Endothelial cell (in vitro differentiated cells): ENCODE results near the gene CRNN. TPM values are rescaled to one million over a fixed set of nuclear protein-coding genes. Genes with fewer than 3 reads are reported as not detected.

ENCODE experiments used
- DNase-seq: peaks from one replicate; pipeline ENCODE4 v3.0.0; 2021; ENCODE audit warnings: low spot score
- H3K27ac Mint-ChIP-seq: one replicate; pipeline ENCODE4 v1.8.0; 2021; ENCODE audit warnings: mixed read lengths, inconsistent platforms; ENCODE audit not compliant: unreplicated experiment
- H3K27me3 Mint-ChIP-seq: one replicate; pipeline ENCODE4 v1.8.0; 2021; ENCODE audit warnings: mild to moderate bottlenecking, moderate library complexity, mixed read lengths, inconsistent platforms; ENCODE audit not compliant: unreplicated experiment
- H3K36me3 Mint-ChIP-seq: one replicate; pipeline ENCODE4 v1.8.0; 2021; ENCODE audit warnings: mild to moderate bottlenecking, low read depth, mixed read lengths, inconsistent platforms; ENCODE audit not compliant: unreplicated experiment
- H3K4me1 Mint-ChIP-seq: one replicate; pipeline ENCODE4 v1.8.0; 2021; ENCODE audit warnings: mild to moderate bottlenecking, mixed read lengths, inconsistent platforms; ENCODE audit not compliant: unreplicated experiment
- H3K4me3 Mint-ChIP-seq: one replicate; pipeline ENCODE4 v1.8.0; 2021; ENCODE audit warnings: mild to moderate bottlenecking, mixed read lengths, inconsistent platforms; ENCODE audit not compliant: unreplicated experiment
- H3K9me3 Mint-ChIP-seq: one replicate; pipeline ENCODE4 v1.8.0; 2021; ENCODE audit warnings: mixed read lengths, inconsistent platforms; ENCODE audit not compliant: unreplicated experiment
- long read RNA-seq: library from polyadenylated mRNA; unstranded; transcript quantifications from one replicate; pipeline ENCODE4 v2.0.0, GENCODE V29; 2020; ENCODE audit not compliant: unreplicated experiment
- total RNA-seq: library from RNA; stranded (reverse); fragmentation: NEBNext Ultra II Directional; extraction: Animal tissue kit (Norgen Biotek cat#: 25700); gene quantifications from one replicate; pipeline ENCODE4 v1.2.1, GENCODE V29; 2021; ENCODE audit not compliant: unreplicated experiment
- TF ChIP-seq, protein P1 (sequence below): fragments of 200-600 bp; sonication (generic); IDR thresholded peaks from one replicate; pipeline ENCODE4 v1.5.0; 2021; ENCODE audit warnings: antibody characterized with exemption; ENCODE audit not compliant: unreplicated experiment

CRNN gene
- total RNA-seq: not detected
- long read RNA-seq: 0 reads

- no peak for DNase-seq
- Mint-ChIP-seq H3K9me3 (no peaks in the 10 kb centered on the region), H3K36me3 (no peaks in the 10 kb centered on the region), H3K4me1 (peaks cover 12% of the 10 kb centered on the region), H3K27me3 (peaks cover 4% of the 10 kb centered on the region), H3K27ac (no peak within 1 kb of the TSS), H3K4me3 (no peak within 1 kb of the TSS)
- TF ChIP-seq, protein P1, sequence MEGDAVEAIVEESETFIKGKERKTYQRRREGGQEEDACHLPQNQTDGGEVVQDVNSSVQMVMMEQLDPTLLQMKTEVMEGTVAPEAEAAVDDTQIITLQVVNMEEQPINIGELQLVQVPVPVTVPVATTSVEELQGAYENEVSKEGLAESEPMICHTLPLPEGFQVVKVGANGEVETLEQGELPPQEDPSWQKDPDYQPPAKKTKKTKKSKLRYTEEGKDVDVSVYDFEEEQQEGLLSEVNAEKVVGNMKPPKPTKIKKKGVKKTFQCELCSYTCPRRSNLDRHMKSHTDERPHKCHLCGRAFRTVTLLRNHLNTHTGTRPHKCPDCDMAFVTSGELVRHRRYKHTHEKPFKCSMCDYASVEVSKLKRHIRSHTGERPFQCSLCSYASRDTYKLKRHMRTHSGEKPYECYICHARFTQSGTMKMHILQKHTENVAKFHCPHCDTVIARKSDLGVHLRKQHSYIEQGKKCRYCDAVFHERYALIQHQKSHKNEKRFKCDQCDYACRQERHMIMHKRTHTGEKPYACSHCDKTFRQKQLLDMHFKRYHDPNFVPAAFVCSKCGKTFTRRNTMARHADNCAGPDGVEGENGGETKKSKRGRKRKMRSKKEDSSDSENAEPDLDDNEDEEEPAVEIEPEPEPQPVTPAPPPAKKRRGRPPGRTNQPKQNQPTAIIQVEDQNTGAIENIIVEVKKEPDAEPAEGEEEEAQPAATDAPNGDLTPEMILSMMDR: no peak
Observed at GRCh38 chr1:152413909-152414308, at the start of gene CRNN. CRNN (minus strand) TSS chr1:152414263; CDS start chr1:152412233, 2,030 bp downstream.

DNA sequence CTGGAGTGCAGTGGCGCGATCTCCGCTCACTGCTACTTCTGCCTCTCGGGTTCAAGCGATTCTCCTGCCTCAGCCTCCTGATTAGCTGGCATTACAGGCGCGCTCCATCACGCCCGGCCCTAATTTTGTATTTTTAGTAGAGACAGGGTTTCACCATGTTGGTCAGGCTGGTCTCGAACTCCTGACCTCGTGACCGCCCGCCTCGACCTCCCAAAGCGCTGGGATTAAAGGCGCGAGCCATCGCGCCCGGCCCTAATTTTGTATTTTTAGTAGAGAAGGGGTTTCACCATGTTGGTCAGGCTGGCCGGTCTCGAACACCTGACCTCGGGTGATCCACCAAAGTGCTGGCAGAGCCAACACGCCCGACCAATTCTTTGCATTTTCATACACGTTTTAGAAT is 48.6 kb upstream of the CRNN start:
- no peak for DNase-seq
- H3K27me3 Mint-ChIP-seq: no peaks in the 10 kb centered on the region
- no peaks in the 10 kb centered on the region for H3K36me3 Mint-ChIP-seq
- H3K4me3 Mint-ChIP-seq: no peak overlapping the region
- peaks cover 5% of the 10 kb centered on the region for H3K9me3 Mint-ChIP-seq
- H3K4me1 Mint-ChIP-seq: no peaks in the 10 kb centered on the region
- H3K27ac Mint-ChIP-seq: no peak overlapping the region
- TF ChIP-seq, protein P1: no peak

DNA sequence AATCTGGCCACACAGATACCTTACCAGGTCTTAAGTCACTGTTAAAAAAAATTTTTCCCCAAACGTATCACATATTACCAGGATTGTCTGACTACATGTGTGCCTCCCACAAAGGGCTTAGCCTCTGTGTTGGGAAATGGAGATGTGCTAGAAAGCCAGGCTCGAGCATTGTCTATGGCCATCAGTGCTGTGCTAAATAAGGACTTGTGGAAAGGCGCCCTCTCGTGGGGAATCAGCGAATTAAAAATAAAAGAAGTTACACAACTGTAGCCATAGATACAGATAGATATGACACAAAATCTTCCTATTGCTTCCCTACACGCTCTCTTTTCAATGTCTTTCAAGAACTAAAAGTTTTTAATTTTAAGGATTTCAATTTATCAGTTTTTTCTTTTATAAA is 47.5 kb upstream of the CRNN start:
- Mint-ChIP-seq H3K27me3 (no peaks in the 10 kb centered on the region), H3K36me3 (no peaks in the 10 kb centered on the region), H3K9me3 (peaks cover 5% of the 10 kb centered on the region)

GRCh38 chr1:152460529-152460899 is 46.5 kb upstream of the CRNN start:
- Mint-ChIP-seq H3K36me3 (no peaks in the 10 kb centered on the region), H3K27ac (no peak overlapping the region), H3K27me3 (no peaks in the 10 kb centered on the region), H3K4me3 (no peak overlapping the region), H3K9me3 (no peaks in the 10 kb centered on the region), H3K4me1 (no peaks in the 10 kb centered on the region)
- no peak for DNase-seq
- TF ChIP-seq, protein P1: peak; percentile 9

More for the DNA sequence above, 47.5 kb upstream of the CRNN start:
- no peak overlapping the region for H3K27ac Mint-ChIP-seq
- peak; percentile 68 for DNase-seq
- H3K4me3 Mint-ChIP-seq: no peak overlapping the region
- H3K4me1 Mint-ChIP-seq: no peaks in the 10 kb centered on the region
- TF ChIP-seq, protein P1: peak; percentile 83

DNA sequence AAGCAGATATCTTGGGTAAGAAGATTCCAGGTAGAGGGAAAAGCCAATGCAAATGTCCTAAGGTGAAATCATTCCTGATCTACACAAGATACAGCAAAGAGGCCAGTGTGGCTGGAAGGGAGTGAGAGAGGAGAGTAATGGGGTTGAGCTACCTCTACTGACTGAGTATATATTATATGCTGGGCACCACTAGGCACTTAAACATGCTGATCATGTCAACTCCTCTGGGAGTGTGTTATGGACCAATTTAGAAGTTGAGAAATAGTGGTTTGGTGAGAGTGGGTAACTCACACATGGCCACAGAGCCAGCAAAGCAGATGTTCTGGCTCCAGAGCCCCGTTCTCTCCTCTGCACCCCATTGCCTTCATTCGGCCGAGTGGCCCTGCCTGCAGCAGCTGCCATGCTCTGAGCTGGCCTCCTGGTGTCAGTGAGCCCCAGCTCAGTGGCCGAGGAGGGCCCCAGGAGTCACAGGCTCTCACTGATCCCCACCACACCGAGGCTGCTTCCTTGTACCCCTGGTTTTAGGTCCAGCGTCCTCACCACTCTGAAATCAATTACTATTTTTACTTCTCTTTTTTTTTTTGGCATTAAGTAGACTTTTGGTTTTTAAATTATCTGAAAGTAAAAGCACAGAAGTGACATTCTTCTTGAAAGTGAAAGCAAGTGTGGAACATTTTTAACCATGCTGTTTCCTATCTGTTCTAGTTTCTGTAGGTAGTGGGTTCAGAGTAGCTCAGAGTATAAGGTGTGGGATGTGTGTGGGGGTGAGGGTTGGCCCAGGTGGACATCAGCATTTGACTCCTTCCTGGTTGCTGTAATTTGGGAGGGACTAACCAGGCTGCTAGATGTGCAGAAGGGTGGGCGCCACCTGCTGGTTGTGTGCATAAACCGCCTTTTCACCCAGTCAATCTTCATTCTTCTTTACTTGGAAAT is 45.8 kb upstream of the CRNN start:
- H3K36me3 Mint-ChIP-seq: no peaks in the 10 kb centered on the region
- peaks cover 6% of the 10 kb centered on the region for H3K4me1 Mint-ChIP-seq
- no peaks in the 10 kb centered on the region for H3K27me3 Mint-ChIP-seq
- TF ChIP-seq, protein P1: peak; percentile 87
- H3K27ac Mint-ChIP-seq: no peak overlapping the region
- no peak overlapping the region for H3K4me3 Mint-ChIP-seq
- no peaks in the 10 kb centered on the region for H3K9me3 Mint-ChIP-seq
- DNase-seq: peak; percentile 83
